AG04449 (cell line): ENCODE measurements around the gene TMEM94.

Experiments used
- CTCF ChIA-PET: fragments of 350-600 bp; formaldehyde crosslinking; extraction: SDS; loops from one replicate; lab custom pipeline; 2021; ENCODE audit warnings: antibody characterized with exemption; lab: Yijun Ruan, JAX
- POLR2A ChIA-PET: fragments of 400-600, 350-600 bp; formaldehyde crosslinking; extraction: SDS; loops from one replicate; lab custom pipeline; 2020; ENCODE audit warnings: antibody characterized with exemption, inconsistent platforms; lab: Yijun Ruan, JAX
- DNase-seq: peaks from one replicate; pipeline ENCODE4 v3.0.0-alpha.2; 2010; ENCODE audit warnings: low read depth, low spot score
- H3K4me3 ChIP-seq: 2 replicates; pipeline ENCODE4 v1.5.1; 2011; ENCODE audit warnings: low read depth, mild to moderate bottlenecking, control low read depth, low read length
- TF ChIP-seq, protein P1 (sequence below): IDR thresholded peaks from one replicate; pipeline ENCODE4 v1.5.1; 2011; ENCODE audit warnings: mild to moderate bottlenecking, moderate library complexity, low read length, control low read depth, inconsistent platforms; ENCODE audit not compliant: insufficient read depth; ENCODE audit errors: missing control alignments

Gene TMEM94

DNA sequence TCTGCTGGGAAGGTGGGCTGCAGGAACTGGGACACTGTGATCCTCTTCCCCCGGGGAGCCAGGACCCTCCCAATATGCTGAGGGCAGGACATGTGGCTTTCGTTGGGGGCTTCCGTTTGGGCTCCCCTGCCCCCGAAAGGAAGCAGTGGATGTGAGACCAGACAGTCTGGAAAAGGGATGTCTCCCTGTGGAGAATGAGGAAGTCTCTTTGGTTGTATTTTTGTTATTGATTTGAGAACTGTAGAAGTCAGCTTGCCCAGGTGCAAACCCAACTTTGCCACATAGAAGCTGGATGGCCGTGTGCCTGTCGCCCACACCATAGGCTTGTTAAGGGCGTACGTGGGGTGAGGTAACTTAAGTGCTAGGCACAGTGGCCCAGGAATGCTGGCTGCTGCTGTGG is 87.8 kb downstream of the TMEM94 start:
- ChIA-PET POLR2A (no interaction called here), CTCF (interaction anchor here (1.8 kb wide), 1 partner anchor 206 kb away, joined by 4 read pairs; no protein-coding TSS in a partner anchor)
- no peak for DNase-seq
- TF ChIP-seq, protein P1, sequence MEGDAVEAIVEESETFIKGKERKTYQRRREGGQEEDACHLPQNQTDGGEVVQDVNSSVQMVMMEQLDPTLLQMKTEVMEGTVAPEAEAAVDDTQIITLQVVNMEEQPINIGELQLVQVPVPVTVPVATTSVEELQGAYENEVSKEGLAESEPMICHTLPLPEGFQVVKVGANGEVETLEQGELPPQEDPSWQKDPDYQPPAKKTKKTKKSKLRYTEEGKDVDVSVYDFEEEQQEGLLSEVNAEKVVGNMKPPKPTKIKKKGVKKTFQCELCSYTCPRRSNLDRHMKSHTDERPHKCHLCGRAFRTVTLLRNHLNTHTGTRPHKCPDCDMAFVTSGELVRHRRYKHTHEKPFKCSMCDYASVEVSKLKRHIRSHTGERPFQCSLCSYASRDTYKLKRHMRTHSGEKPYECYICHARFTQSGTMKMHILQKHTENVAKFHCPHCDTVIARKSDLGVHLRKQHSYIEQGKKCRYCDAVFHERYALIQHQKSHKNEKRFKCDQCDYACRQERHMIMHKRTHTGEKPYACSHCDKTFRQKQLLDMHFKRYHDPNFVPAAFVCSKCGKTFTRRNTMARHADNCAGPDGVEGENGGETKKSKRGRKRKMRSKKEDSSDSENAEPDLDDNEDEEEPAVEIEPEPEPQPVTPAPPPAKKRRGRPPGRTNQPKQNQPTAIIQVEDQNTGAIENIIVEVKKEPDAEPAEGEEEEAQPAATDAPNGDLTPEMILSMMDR = no peak
- no peak overlapping the region for H3K4me3 ChIP-seq

DNA sequence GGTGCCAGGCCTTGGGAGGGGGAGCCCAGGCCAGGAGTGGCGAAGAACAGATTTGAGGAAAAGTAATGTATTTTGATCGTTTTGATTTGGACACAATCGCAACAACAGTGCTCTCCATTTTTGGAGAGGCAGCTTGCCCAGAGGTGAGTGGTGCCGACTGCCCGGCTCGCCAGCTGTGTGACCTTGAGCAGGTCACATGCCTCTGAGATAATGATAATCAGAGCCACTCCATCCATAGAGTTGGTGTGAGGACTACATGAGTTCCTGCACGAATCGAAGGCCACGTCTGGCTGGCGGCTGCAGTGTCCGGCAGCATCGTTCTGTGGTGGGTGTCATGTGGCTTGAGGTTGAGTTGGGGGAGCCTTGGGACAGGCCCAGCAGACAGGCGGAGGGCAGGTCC is 89.7 kb downstream of the TMEM94 start:
- TF ChIP-seq, protein P1 = no peak
- ChIA-PET CTCF (interaction anchor here (1.8 kb wide), 1 partner anchor 204 kb away, joined by 4 read pairs; no protein-coding TSS in a partner anchor), POLR2A (no interaction called here)
- DNase-seq = no peak
- no peak overlapping the region for H3K4me3 ChIP-seq

DNA sequence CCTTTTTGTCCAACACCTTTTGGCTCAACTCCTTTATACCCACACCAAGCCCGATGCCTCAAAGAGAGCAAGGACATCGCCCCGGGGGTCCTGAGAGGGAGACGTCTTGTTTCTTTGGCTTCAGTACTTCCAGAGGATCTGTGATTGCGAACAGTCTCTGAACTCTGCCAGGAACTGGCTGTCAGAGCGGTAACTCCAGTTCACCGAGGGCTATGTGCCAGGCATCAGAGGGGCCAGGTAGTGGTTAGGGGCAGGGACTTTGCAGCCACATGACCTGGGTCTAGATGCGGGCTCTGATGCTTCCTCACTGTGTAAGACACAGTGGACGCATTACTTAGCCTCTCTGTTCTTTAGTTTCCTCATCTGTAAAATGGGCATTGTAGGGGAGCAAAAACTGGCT is 90.7 kb downstream of the TMEM94 start:
- H3K4me3 ChIP-seq = no peak overlapping the region
- DNase-seq = no peak
- ChIA-PET CTCF (no interaction called here), POLR2A (no interaction called here)
- TF ChIP-seq, protein P1 = no peak

DNA sequence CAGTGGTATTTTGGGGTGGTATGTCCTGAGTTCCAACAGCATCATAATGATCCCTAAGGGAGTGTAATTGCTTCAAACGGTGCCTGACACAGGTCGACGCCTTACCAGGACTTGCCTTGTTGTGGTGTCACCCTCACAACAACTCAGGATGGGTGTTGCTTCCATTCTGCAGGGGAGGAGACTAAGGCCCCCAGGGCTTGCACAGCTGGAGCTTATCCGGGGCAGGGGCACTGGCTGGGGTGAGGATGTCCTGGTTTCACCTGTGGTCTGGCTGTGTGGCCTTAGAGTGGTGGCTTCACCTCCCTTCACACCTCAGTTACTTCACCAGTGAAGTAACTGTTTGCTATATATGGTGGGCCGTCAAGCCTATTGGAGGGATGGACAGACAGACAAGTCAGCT is 92.4 kb downstream of the TMEM94 start:
- TF ChIP-seq, protein P1 = no peak
- no peak overlapping the region for H3K4me3 ChIP-seq
- POLR2A ChIA-PET = no interaction called here
- no peak for DNase-seq
- CTCF ChIA-PET = no interaction called here
